Measurements from ENCODE around the gene SMAD3. TPM values are rescaled to one million over a fixed set of nuclear protein-coding genes. Genes with fewer than 3 reads are reported as not detected.

The SMAD3 gene
- total and polyA plus RNA-seq, 2 of the 4 experiments (the other 2 are of a cell fraction): 71.0 to 177 TPM

- intact Hi-C loops (cut with micrococcal nuclease) (no loop called here), dilution Hi-C loops (cut with HindIII; ENCODE audit: low sequenced_read_pairs, unreplicated experiment) (no loop called here), in situ Hi-C loops (cut with MboI; ENCODE audit: low sequenced_read_pairs) (no loop called here)
- no peaks in the 10 kb centered on the region for H3K27me3 ChIP-seq (ENCODE audit: control insufficient read depth, insufficient read depth, low read length)
- H3K9me3 ChIP-seq (ENCODE audit: control insufficient read depth, insufficient read depth, low read length): no peaks in the 10 kb centered on the region
- TF ChIP-seq SMC3 (IDR thresholded peaks at IDR 0.05; ENCODE audit: low read depth, low read length) (no peak), CEBPB (IDR thresholded peaks at IDR 0.05; ENCODE audit: low read depth, low read length) (no peak), ELK1 (IDR thresholded peaks at IDR 0.05; ENCODE audit: borderline replicate concordance, low read depth, low read length) (no peak), RCOR1 (IDR thresholded peaks at IDR 0.05; ENCODE audit: insufficient replicate concordance, low read length) (no peak), RAD21 (IDR thresholded peaks at IDR 0.05; ENCODE audit: low read length) (no peak), MAZ (IDR thresholded peaks at IDR 0.05; ENCODE audit: borderline replicate concordance, low read depth, low read length) (no peak), MAFK (IDR thresholded peaks at IDR 0.05; ENCODE audit: low read depth, low read length) (no peak), CTCF (conservative IDR thresholded peaks at IDR 0.05; ENCODE audit: low read depth, low read length) (no peak), FOS (IDR thresholded peaks at IDR 0.05; ENCODE audit: low read depth, low read length) (no peak), RFX5 (IDR thresholded peaks at IDR 0.05; ENCODE audit: low read depth, low read length) (no peak), BHLHE40 (IDR thresholded peaks at IDR 0.05; ENCODE audit: low read depth, low read length) (no peak), MXI1 (IDR thresholded peaks at IDR 0.05; ENCODE audit: borderline replicate concordance, low read depth, low read length) (no peak), NFE2L2 (IDR thresholded peaks at IDR 0.05; ENCODE audit: low read depth, low read length) (no peak), CHD1 (IDR thresholded peaks at IDR 0.05; ENCODE audit: low read depth, low read length) (no peak), POLR2A (IDR thresholded peaks at IDR 0.05; ENCODE audit: low read depth, low read length) (no peak; the same call in 1 of the 2 replicates), USF2 (IDR thresholded peaks at IDR 0.05; ENCODE audit: low read depth, low read length) (no peak)
- WGBS, 2 experiments (ENCODE audit: extremely low coverage in 2 of 2, insufficient read length in 1 of 2): no CpG with 5 or more reads among the region's 11 CpGs
- peak overlapping the region; percentile 53 to 67 for H4K8ac ChIP-seq (ENCODE audit: low read depth in 2 of 2, low read length in 2 of 2)
- peaks cover 68% of the 10 kb centered on the region for H4K20me1 ChIP-seq (ENCODE audit: insufficient read depth, low read length)
- peaks cover 70% of the 10 kb centered on the region for H3K4me1 ChIP-seq (ENCODE audit: control insufficient read depth, insufficient read depth, low read length)
- H2AFZ ChIP-seq (replicated peaks; ENCODE audit: low read length, poor library complexity): no peak overlapping the region
- H3K56ac ChIP-seq (ENCODE audit: extremely low read depth, insufficient read depth, low read length): peak overlapping the region; percentile 87
- H3K23ac ChIP-seq (ENCODE audit: low read depth, low read length): peak overlapping the region; percentile 88
- no peak overlapping the region for H3K4me2 ChIP-seq (ENCODE audit: low read depth, low read length)
- H4K91ac ChIP-seq (ENCODE audit: insufficient read depth, low read depth, low read length): peak overlapping the region; percentile 91
- H3K14ac ChIP-seq (replicated peaks; ENCODE audit: low read depth, low read length): peak overlapping the region; percentile 86; the same call in 1 of the 2 replicates
- peak overlapping the region; percentile 90 for H3K27ac ChIP-seq (ENCODE audit: insufficient read depth, low read length)
- H3K9me1 ChIP-seq (ENCODE audit: insufficient read depth, low read length): peaks cover 66% of the 10 kb centered on the region
- H2BK20ac ChIP-seq (ENCODE audit: low read depth, low read length): peak overlapping the region; percentile 78
- DNase-seq (no peak), ATAC-seq (ENCODE audit: low read depth) (no peak)
- no peak overlapping the region for H2AK9ac ChIP-seq (replicated peaks; ENCODE audit: low read depth, low read length, poor library complexity)
- peak overlapping the region; percentile 90 for H2AK5ac ChIP-seq (ENCODE audit: low read depth, low read length)
- BruUV-seq (replicated peaks): no TSS peak
- peak overlapping the region; percentile 36 for H4K5ac ChIP-seq (ENCODE audit: low read depth, low read length)
- peak overlapping the region; percentile 56 for H2BK15ac ChIP-seq (ENCODE audit: low read depth, low read length)
- peak overlapping the region; percentile 12; the same call in 1 of the 2 replicates for H3K9ac ChIP-seq (ENCODE audit: low read depth, low read length)
- POLR2A ChIA-PET (ENCODE audit: unreplicated experiment): no interaction called here
- peak overlapping the region; percentile 65 for H3K18ac ChIP-seq (ENCODE audit: low read depth, low read length)
- H2BK120ac ChIP-seq (ENCODE audit: low read depth, low read length): peak overlapping the region; percentile 84
- H3K4ac ChIP-seq (ENCODE audit: low read depth, low read length): peak overlapping the region; percentile 83
- H3K36me3 ChIP-seq (ENCODE audit: control insufficient read depth, insufficient read depth, low read length): peaks cover 36% of the 10 kb centered on the region
- CTCF ChIA-PET: no interaction called here
- peaks cover 30 to 87% of the 10 kb centered on the region in 2 experiments for H3K79me1 ChIP-seq (ENCODE audit: low read depth in 1 of 2, low read length in 2 of 2)
- H3K4me3 ChIP-seq (ENCODE audit: insufficient read depth, low read depth, low read length): no peak overlapping the region
- peak overlapping the region; percentile 82 for H2BK5ac ChIP-seq (ENCODE audit: low read depth, low read length, poor library complexity, severe bottlenecking)
Observed at GRCh38 chr15:67103869-67104268, 38.5 kb downstream of the SMAD3 start.
